Measurements from ENCODE around the gene COL1A1.

The COL1A1 gene

DNA sequence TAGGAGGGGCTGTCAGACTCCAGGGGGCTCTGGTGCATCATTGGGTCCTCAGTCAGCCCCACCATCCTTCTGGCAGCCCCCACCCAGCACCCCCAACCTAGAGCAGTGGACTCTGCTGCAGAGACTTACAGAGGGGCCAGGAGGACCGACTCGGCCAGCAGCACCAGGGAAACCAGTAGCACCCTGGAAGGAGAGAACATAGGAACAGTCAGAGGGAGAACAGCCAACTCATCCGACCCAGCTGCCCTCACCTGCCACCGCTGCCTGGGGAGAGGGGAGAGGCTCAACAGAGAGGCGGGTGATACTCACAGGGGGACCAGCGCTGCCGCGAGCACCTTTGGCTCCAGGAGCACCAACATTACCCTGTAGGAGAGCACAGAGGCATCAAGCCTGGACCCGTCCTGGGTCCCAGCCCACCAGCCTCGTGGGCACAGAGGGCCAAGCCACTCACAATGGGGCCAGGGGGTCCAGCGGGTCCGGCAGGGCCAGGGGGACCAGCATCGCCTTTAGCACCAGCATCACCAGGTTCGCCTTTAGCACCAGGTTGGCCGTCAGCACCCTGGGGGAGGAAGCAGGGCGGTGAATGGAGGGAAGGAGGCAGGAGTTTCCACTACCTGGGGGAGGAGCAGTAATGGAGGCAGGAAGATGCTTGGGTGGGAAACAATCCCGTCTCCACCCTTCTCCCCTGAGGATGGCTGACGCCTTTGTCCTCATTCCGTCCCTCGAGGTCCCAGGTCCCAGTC, 11.7 kb downstream of the COL1A1 start:
- Histone ChIP-seq H3K4me3 (replicated peaks; ENCODE audit: insufficient read depth, low read length) (no peak overlapping the region), H3K27ac (replicated peaks) (no peak overlapping the region), H3K27me3 (ENCODE audit: insufficient read depth, poor library complexity, severe bottlenecking) (no peaks in the 10 kb centered on the region)
- no peak for DNase-seq (ENCODE audit: low read depth in 1 of 2, low spot score in 1 of 2)
- TF ChIP-seq, protein P1, sequence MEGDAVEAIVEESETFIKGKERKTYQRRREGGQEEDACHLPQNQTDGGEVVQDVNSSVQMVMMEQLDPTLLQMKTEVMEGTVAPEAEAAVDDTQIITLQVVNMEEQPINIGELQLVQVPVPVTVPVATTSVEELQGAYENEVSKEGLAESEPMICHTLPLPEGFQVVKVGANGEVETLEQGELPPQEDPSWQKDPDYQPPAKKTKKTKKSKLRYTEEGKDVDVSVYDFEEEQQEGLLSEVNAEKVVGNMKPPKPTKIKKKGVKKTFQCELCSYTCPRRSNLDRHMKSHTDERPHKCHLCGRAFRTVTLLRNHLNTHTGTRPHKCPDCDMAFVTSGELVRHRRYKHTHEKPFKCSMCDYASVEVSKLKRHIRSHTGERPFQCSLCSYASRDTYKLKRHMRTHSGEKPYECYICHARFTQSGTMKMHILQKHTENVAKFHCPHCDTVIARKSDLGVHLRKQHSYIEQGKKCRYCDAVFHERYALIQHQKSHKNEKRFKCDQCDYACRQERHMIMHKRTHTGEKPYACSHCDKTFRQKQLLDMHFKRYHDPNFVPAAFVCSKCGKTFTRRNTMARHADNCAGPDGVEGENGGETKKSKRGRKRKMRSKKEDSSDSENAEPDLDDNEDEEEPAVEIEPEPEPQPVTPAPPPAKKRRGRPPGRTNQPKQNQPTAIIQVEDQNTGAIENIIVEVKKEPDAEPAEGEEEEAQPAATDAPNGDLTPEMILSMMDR (IDR thresholded peaks at IDR 0.05; ENCODE audit: insufficient read depth, low read length): no peak
- TF ChIP-seq GABPA (IDR thresholded peaks at IDR 0.05; ENCODE audit: low read depth) (no peak), REST (IDR thresholded peaks at IDR 0.05; ENCODE audit: insufficient replicate concordance, low read depth) (no peak), SPI1 (IDR thresholded peaks at IDR 0.05; ENCODE audit: borderline replicate concordance, low read depth) (no peak), POLR2AphosphoS5 (IDR thresholded peaks at IDR 0.05; ENCODE audit: low read depth) (no peak)

GRCh38 chr17:50188921-50189549, 12.4 kb downstream of the COL1A1 start:
- Histone ChIP-seq H3K4me3 (replicated peaks; ENCODE audit: insufficient read depth, low read length) (no peak overlapping the region), H3K27ac (replicated peaks) (no peak overlapping the region), H3K27me3 (ENCODE audit: insufficient read depth, poor library complexity, severe bottlenecking) (no peaks in the 10 kb centered on the region)
- DNase-seq (ENCODE audit: low read depth in 1 of 2, low spot score in 1 of 2): no peak
- TF ChIP-seq GABPA (IDR thresholded peaks at IDR 0.05; ENCODE audit: low read depth) (no peak), POLR2AphosphoS5 (IDR thresholded peaks at IDR 0.05; ENCODE audit: low read depth) (no peak), SPI1 (IDR thresholded peaks at IDR 0.05; ENCODE audit: borderline replicate concordance, low read depth) (no peak), REST (IDR thresholded peaks at IDR 0.05; ENCODE audit: insufficient replicate concordance, low read depth) (no peak)
- TF ChIP-seq, protein P1 (IDR thresholded peaks at IDR 0.05; ENCODE audit: insufficient read depth, low read length): no peak

- H3K27me3 ChIP-seq (ENCODE audit: insufficient read depth, poor library complexity, severe bottlenecking): no peaks in the 10 kb centered on the region
- no peak overlapping the region for H3K4me3 ChIP-seq (replicated peaks; ENCODE audit: insufficient read depth, low read length)
- no peak for DNase-seq (ENCODE audit: low read depth in 1 of 2, low spot score in 1 of 2)
- TF ChIP-seq, protein P1 (IDR thresholded peaks at IDR 0.05; ENCODE audit: insufficient read depth, low read length): no peak
- TF ChIP-seq REST (IDR thresholded peaks at IDR 0.05; ENCODE audit: insufficient replicate concordance, low read depth) (no peak), POLR2AphosphoS5 (IDR thresholded peaks at IDR 0.05; ENCODE audit: low read depth) (no peak), GABPA (IDR thresholded peaks at IDR 0.05; ENCODE audit: low read depth) (no peak), SPI1 (IDR thresholded peaks at IDR 0.05; ENCODE audit: borderline replicate concordance, low read depth) (no peak)
- no peak overlapping the region for H3K27ac ChIP-seq (replicated peaks)
These were observed 12.9 kb downstream of the COL1A1 start for GRCh38 chr17:50188531-50188920.

Data from HL-60 (cell line).